IMR-90 (cell line): ENCODE measurements around the gene RERE. TPM values are rescaled to one million over a fixed set of nuclear protein-coding genes. Genes with fewer than 3 reads are reported as not detected.

Experiments
- ATAC-seq: fragments of 200-7000 bp; cut with Tn5 transposase; 2 replicates; pipeline ENCODE4 v1.9.1; 2020; ENCODE audit warnings: low read depth, mild to moderate bottlenecking, moderate library complexity
- BruUV-seq: library from RNA; stranded (reverse); fragments of 400-500 nt; replicated peaks from 2 replicates; lab custom pipeline; 2021; lab: Mats Ljungman, UMichigan
- CTCF ChIA-PET: fragments of 300-600 bp; formaldehyde crosslinking; extraction: SDS; loops from one replicate; lab custom pipeline; 2021; ENCODE audit warnings: antibody characterized with exemption; lab: Yijun Ruan, JAX
- POLR2A ChIA-PET: fragments of 300-600 bp; sonication (Branson Sonifier 250); formaldehyde crosslinking; loops from one replicate; lab custom pipeline; 2022; ENCODE audit warnings: antibody characterized with exemption; ENCODE audit not compliant: unreplicated experiment; lab: Charles Lee
- DNase-seq: peaks from one replicate; pipeline ENCODE4 v3.0.0; 2013
- H2AFZ ChIP-seq: replicated peaks from 2 replicates; pipeline ENCODE3; 2013; ENCODE audit warnings: low read length, mild to moderate bottlenecking; ENCODE audit not compliant: poor library complexity
- H2AK5ac ChIP-seq: 2 replicates; pipeline ENCODE4 v1.6.1; 2013; ENCODE audit warnings: low read depth, low read length, inconsistent platforms
- H2AK9ac ChIP-seq: replicated peaks from 2 replicates; pipeline ENCODE3; 2013; ENCODE audit warnings: mild to moderate bottlenecking, low read depth, low read length, moderate library complexity; ENCODE audit not compliant: poor library complexity
- H2BK120ac ChIP-seq: 2 replicates; pipeline ENCODE4 v1.6.1; 2013; ENCODE audit warnings: low read depth, low read length, inconsistent platforms
- H2BK15ac ChIP-seq: 3 replicates; pipeline ENCODE4 v1.6.1; 2013; ENCODE audit warnings: low read depth, low read length, inconsistent platforms
- H2BK20ac ChIP-seq: 2 replicates; pipeline ENCODE4 v1.6.1; 2013; ENCODE audit warnings: low read depth, mild to moderate bottlenecking, inconsistent platforms, low read length, moderate library complexity
- H2BK5ac ChIP-seq: 2 replicates; pipeline ENCODE4 v1.6.1; 2013; ENCODE audit warnings: mild to moderate bottlenecking, low read depth, low read length, inconsistent platforms; ENCODE audit not compliant: poor library complexity, severe bottlenecking
- H3K14ac ChIP-seq: replicated peaks from 2 replicates; pipeline ENCODE4 v1.6.1; 2013; ENCODE audit warnings: low read depth, low read length, inconsistent platforms
- H3K18ac ChIP-seq: 2 replicates; pipeline ENCODE4 v1.6.1; 2013; ENCODE audit warnings: low read depth, low read length, control low read depth
- H3K23ac ChIP-seq: 2 replicates; pipeline ENCODE4 v1.6.1; 2013; ENCODE audit warnings: low read depth, low read length, inconsistent platforms
- H3K27ac ChIP-seq: 2 replicates; pipeline ENCODE4 v1.5.1; 2013; ENCODE audit warnings: mild to moderate bottlenecking, control low read depth, low read length; ENCODE audit not compliant: insufficient read depth
- H3K27me3 ChIP-seq: 2 replicates; pipeline ENCODE4 v1.6.1; 2013; ENCODE audit warnings: low read length; ENCODE audit not compliant: control insufficient read depth, insufficient read depth
- H3K36me3 ChIP-seq: 2 replicates; pipeline ENCODE4 v1.6.1; 2013; ENCODE audit warnings: low read length, mixed read lengths; ENCODE audit not compliant: control insufficient read depth, insufficient read depth
- H3K4ac ChIP-seq: 2 replicates; pipeline ENCODE4 v1.6.1; 2013; ENCODE audit warnings: low read depth, low read length, inconsistent platforms
- H3K4me1 ChIP-seq: 2 replicates; pipeline ENCODE4 v1.6.1; 2013; ENCODE audit warnings: low read length, mixed read lengths; ENCODE audit not compliant: control insufficient read depth, insufficient read depth
- H3K4me2 ChIP-seq: 2 replicates; pipeline ENCODE4 v1.6.1; 2013; ENCODE audit warnings: low read depth, mild to moderate bottlenecking, control low read depth, low read length, moderate library complexity
- H3K4me3 ChIP-seq: 2 replicates; pipeline ENCODE4 v1.5.1; 2013; ENCODE audit warnings: low read depth, mild to moderate bottlenecking, control low read depth, low read length, moderate library complexity; ENCODE audit not compliant: insufficient read depth
- H3K56ac ChIP-seq: 2 replicates; pipeline ENCODE4 v1.6.1; 2013; ENCODE audit warnings: low read length, inconsistent platforms; ENCODE audit not compliant: insufficient read depth; ENCODE audit errors: extremely low read depth
- H3K79me1 ChIP-seq, 2 experiments: 2 replicates each; pipeline ENCODE4 v1.6.1; 2013; ENCODE audit warnings: low read length in 2 of 2, inconsistent platforms in 1 of 2, low read depth in 1 of 2
- H3K9ac ChIP-seq: 2 replicates; pipeline ENCODE4 v1.6.1; 2013; ENCODE audit warnings: low read depth, low read length, control low read depth
- H3K9me1 ChIP-seq: 2 replicates; pipeline ENCODE4 v1.6.1; 2013; ENCODE audit warnings: low read length, inconsistent platforms; ENCODE audit not compliant: insufficient read depth
- H3K9me3 ChIP-seq: 2 replicates; pipeline ENCODE4 v1.6.1; 2013; ENCODE audit warnings: low read length; ENCODE audit not compliant: control insufficient read depth, insufficient read depth
- H4K20me1 ChIP-seq: 2 replicates; pipeline ENCODE4 v1.6.1; 2013; ENCODE audit warnings: low read length, inconsistent platforms; ENCODE audit not compliant: insufficient read depth
- H4K5ac ChIP-seq: 2 replicates; pipeline ENCODE4 v1.6.1; 2013; ENCODE audit warnings: mild to moderate bottlenecking, low read depth, low read length, control low read depth
- H4K8ac ChIP-seq, 2 experiments: 2 replicates each; pipeline ENCODE4 v1.6.1; 2013; ENCODE audit warnings: low read depth in 2 of 2, low read length in 2 of 2, control low read depth in 1 of 2, inconsistent platforms in 1 of 2
- H4K91ac ChIP-seq: 2 replicates; pipeline ENCODE4 v1.6.1; 2013; ENCODE audit warnings: low read depth, low read length, inconsistent platforms; ENCODE audit not compliant: insufficient read depth
- CEBPB ChIP-seq: IDR thresholded peaks from 2 replicates; pipeline ENCODE4 v1.6.1; 2012; ENCODE audit warnings: low read depth, low read length, improper control_type of control experiment
- CHD1 ChIP-seq: IDR thresholded peaks from 2 replicates; pipeline ENCODE4 v1.6.1; 2012; ENCODE audit warnings: low read depth, low read length, improper control_type of control experiment
- FOS ChIP-seq: fragments of 150-350 bp; IDR thresholded peaks from 2 replicates; pipeline ENCODE4 v1.6.1; 2016; ENCODE audit warnings: low read depth, low read length
- MAFK ChIP-seq: IDR thresholded peaks from 2 replicates; pipeline ENCODE4 v1.6.1; 2012; ENCODE audit warnings: low read depth, low read length, improper control_type of control experiment
- NFE2L2 ChIP-seq: fragments of 150-350 bp; IDR thresholded peaks from 2 replicates; pipeline ENCODE4 v1.6.1; 2016; ENCODE audit warnings: low read depth, mild to moderate bottlenecking, low read length
- RAD21 ChIP-seq: IDR thresholded peaks from 2 replicates; pipeline ENCODE4 v1.6.1; 2012; ENCODE audit warnings: low read length, improper control_type of control experiment
- SMC3 ChIP-seq: fragments of 150-350 bp; IDR thresholded peaks from 2 replicates; pipeline ENCODE4 v1.6.1; 2016; ENCODE audit warnings: low read depth, mild to moderate bottlenecking, antibody characterized with exemption, low read length, moderate library complexity
- USF2 ChIP-seq: fragments of 150-350 bp; IDR thresholded peaks from 2 replicates; pipeline ENCODE4 v1.6.1; 2017; ENCODE audit warnings: mild to moderate bottlenecking, antibody characterized with exemption, low read length, low read depth
- WGBS, 2 experiments: methylation state at CpG; one replicate each; pipeline versions ENCODE4 v1.1.5 to v1.1.7; 2013; ENCODE audit warnings: missing lambda C conversion rate in 2 of 2; ENCODE audit not compliant: insufficient read length in 1 of 2; ENCODE audit errors: extremely low coverage in 2 of 2; 5-methylcytosine and 5-hydroxymethylcytosine counted together
- dilution Hi-C: fragments of 300-500 bp; cut with HindIII; formaldehyde crosslinking; loops from one replicate; pipeline ENCODE4 v1.14.3; 2018; ENCODE audit warnings: low sequenced_read_pairs; ENCODE audit not compliant: unreplicated experiment
- in situ Hi-C: fragments of 300-500 bp; cut with MboI; formaldehyde crosslinking; loops from 3 replicates; pipeline ENCODE4 v1.14.3; 2019; ENCODE audit warnings: low sequenced_read_pairs, inconsistent platforms, mixed read lengths
- intact Hi-C: fragments of 100-400 bp; cut with micrococcal nuclease; formaldehyde crosslinking; loops from 2 replicates; pipeline ENCODE4 v1.10.0; 2022
- polyA plus RNA-seq, 3 experiments: library from polyadenylated mRNA; depleted of rRNA; stranded (reverse); fragments of >200 nt; gene quantifications; 2 replicates each; pipeline ENCODE4 v1.2.3, GENCODE V29; 2012; ENCODE audit warnings: low replicate concordance in 1 of 3
- total RNA-seq: library from RNA; depleted of rRNA; stranded (reverse); fragments of >200 nt; gene quantifications from 2 replicates; pipeline ENCODE4 v1.2.3, GENCODE V29; 2012
- TF ChIP-seq, protein P1 (sequence below): conservative IDR thresholded peaks from 2 replicates; pipeline ENCODE4 v1.5.1; 2012; ENCODE audit warnings: mild to moderate bottlenecking, low read depth, low read length, improper control_type of control experiment

The RERE gene
- total and polyA plus RNA-seq, 2 of the 4 experiments (the other 2 are of a cell fraction) = 11.5 to 25.1 TPM

DNA sequence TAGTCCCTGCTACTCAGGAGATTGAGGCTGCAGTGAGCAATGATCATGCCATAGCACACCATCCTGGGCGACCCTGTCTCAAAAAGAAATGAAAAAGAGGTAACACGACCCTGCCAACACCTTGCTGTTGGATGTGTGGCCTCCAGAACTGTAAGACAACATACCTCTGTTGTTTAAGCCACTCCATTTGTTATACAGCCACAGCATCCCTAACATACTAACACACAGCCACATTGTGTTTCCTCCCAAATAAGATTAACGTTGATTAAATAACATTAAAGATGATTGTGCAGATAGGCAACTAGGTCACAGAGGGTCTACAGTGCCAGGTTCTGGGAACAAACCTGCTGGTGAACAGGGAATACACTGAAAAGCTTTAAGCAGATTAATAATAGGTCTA lies 170.4 kb downstream of the RERE start:
- peak overlapping the region; percentile 25 for H2AK5ac ChIP-seq
- dilution Hi-C loops (no loop called here), in situ Hi-C loops (no loop called here), intact Hi-C loops (no loop called here)
- no peak for TF ChIP-seq NFE2L2
- TF ChIP-seq CHD1 = no peak
- TF ChIP-seq FOS = no peak
- no peak for TF ChIP-seq USF2
- no peak for TF ChIP-seq CEBPB
- no peak for TF ChIP-seq MAFK
- TF ChIP-seq, protein P1, sequence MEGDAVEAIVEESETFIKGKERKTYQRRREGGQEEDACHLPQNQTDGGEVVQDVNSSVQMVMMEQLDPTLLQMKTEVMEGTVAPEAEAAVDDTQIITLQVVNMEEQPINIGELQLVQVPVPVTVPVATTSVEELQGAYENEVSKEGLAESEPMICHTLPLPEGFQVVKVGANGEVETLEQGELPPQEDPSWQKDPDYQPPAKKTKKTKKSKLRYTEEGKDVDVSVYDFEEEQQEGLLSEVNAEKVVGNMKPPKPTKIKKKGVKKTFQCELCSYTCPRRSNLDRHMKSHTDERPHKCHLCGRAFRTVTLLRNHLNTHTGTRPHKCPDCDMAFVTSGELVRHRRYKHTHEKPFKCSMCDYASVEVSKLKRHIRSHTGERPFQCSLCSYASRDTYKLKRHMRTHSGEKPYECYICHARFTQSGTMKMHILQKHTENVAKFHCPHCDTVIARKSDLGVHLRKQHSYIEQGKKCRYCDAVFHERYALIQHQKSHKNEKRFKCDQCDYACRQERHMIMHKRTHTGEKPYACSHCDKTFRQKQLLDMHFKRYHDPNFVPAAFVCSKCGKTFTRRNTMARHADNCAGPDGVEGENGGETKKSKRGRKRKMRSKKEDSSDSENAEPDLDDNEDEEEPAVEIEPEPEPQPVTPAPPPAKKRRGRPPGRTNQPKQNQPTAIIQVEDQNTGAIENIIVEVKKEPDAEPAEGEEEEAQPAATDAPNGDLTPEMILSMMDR = no peak
- no peak for TF ChIP-seq RAD21
- TF ChIP-seq SMC3 = no peak
- peaks cover 60% of the 10 kb centered on the region for H4K20me1 ChIP-seq
- H4K5ac ChIP-seq = no peak overlapping the region
- H3K14ac ChIP-seq = peak overlapping the region; percentile 17
- peak overlapping the region; percentile 9; the same call in 1 of the 2 replicates for H2BK20ac ChIP-seq
- H3K79me1 ChIP-seq = peaks cover 43 to 76% of the 10 kb centered on the region in 2 experiments
- H2BK120ac ChIP-seq = no peak overlapping the region
- H2AFZ ChIP-seq = no peak overlapping the region
- no peak overlapping the region for H3K56ac ChIP-seq
- peak overlapping the region; percentile 69 for H3K4ac ChIP-seq
- no peak overlapping the region for H4K91ac ChIP-seq
- H3K23ac ChIP-seq = no peak overlapping the region
- no TSS peak for BruUV-seq
- H3K36me3 ChIP-seq = peaks cover 7% of the 10 kb centered on the region
- H3K4me2 ChIP-seq = no peak overlapping the region
- ChIA-PET POLR2A (no interaction called here), CTCF (interaction anchor here (1.0 kb wide), 1 partner anchor 19 kb away, joined by 5 read pairs; no protein-coding TSS in a partner anchor)
- no peak overlapping the region for H2BK15ac ChIP-seq
- no peak overlapping the region for H3K9ac ChIP-seq
- no CpG with 5 or more reads among the region's 3 CpGs for WGBS, 2 experiments
- H4K8ac ChIP-seq = 0 out of 4 replicates have a peak overlapping the region, but pooled peaks of 1 of the 2 experiments have one; percentile 32
- H3K4me3 ChIP-seq = no peak overlapping the region
- H3K9me3 ChIP-seq = no peaks in the 10 kb centered on the region
- peak overlapping the region; percentile 33; the same call in 1 of the 2 replicates for H3K18ac ChIP-seq
- H2BK5ac ChIP-seq = no peak overlapping the region
- ATAC-seq (no peak; the same call in 1 of the 2 replicates), DNase-seq (no peak)
- no peaks in the 10 kb centered on the region for H3K27me3 ChIP-seq
- H3K9me1 ChIP-seq = peaks cover 23% of the 10 kb centered on the region
- H3K27ac ChIP-seq = no peak overlapping the region
- peaks cover 18% of the 10 kb centered on the region for H3K4me1 ChIP-seq
- no peak overlapping the region for H2AK9ac ChIP-seq
